Measurements from ENCODE around the gene DPPA3. TPM values are rescaled to one million over a fixed set of nuclear protein-coding genes. Genes with fewer than 3 reads are reported as not detected.

DPPA3 gene
- total RNA-seq, result not detected in 2 replicates

DNA sequence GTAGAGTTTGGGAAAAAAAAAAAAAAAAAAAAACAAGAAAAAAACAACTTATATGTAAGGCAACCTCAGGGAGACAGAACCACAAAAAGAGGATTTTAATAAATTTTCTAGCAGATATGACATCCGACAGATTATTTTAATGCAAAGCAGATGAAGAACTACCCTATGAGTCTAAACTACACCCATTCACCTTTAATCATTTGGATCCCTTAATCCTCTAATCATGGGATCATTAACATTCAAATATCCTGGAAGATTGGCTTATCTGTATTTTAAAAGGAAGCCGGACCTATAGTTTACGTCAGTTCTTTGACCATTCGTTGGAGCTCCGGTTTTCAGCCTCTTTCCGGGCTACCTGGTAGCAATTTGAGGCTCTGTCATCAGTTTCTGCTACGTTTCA, at the start of gene DPPA3:
Gene DPPA3, plus strand, starts transcription at position 301 of the 400 bp plus-strand sequence. CDS start 138 bp downstream, outside the sequence.

DNA sequence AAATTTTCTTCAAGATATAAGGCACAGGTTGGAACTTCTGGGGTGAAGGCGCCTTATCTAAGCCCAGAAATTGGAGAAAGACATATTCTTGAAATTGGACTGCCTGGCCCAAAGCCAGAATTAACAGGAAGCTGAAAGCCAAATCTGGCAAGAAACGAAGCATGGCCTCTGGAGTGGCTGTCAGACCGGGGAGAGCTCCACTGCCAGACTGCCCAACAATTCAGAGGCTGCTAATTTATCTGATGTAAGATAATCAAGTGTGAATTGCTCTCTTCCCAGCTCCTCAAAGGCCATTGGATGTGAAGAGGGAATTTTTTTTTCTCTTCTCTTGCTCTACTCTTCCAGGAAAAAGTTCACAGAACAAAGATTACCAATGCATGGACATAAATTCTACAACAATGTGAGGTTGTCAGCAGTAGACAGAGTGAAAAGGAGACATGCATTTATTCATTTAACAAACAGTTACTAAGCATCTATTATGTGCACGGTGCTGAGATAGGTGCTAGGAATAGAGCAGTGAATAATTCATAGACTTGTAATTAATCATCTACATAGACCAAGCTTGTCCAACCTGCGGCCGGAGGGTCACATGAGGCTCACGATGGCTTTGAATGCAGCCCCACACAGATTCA, 15.6 kb upstream of the DPPA3 start, which contains the start of gene GDF3:
Gene GDF3, minus strand, starts transcription at position 210 of the 632 bp plus-strand sequence. Its CDS starts 47 bp downstream, at position 163.

DNA sequence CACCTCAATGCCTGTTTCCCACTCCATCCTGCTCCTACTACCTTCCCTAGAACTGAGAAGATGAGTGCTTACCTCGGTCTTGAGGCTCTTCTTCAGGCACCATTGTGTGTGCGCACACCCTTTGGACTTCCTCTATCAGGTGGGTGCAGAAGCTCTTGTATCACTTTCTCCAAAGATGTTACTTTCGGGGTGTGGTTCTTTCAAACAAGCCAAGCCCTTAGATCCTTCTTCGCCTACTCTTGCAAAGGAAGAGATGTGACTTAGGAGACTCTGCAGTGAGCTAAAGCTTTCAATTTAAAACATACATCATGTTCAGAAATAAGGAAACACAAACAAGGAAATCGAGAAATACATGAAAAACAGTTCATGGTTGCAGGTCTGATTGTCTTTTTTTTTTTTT, 36.0 kb downstream of the DPPA3 start, which contains the start of gene CLEC4C:
Gene CLEC4C, minus strand, starts transcription at position 130 of the 400 bp plus-strand sequence. Its CDS starts 27 bp downstream, at position 103.

Other genes with a start within 250 kb of the DPPA3 start
- gene CD163, start 207.7 kb upstream of the DPPA3 start, total RNA-seq, result not detected in 2 replicates
- gene APOBEC1, start 45.5 kb upstream of the DPPA3 start, total RNA-seq, result not detected in 2 replicates
- 0.65 TPM in 1 of 2 replicates, not detected in the other for gene GDF3, start 15.7 kb upstream of the DPPA3 start, total RNA-seq
- not detected in 2 replicates for gene CLEC4C, start 35.9 kb downstream of the DPPA3 start, total RNA-seq
- not detected in 2 replicates for gene NANOGNB, start 53.8 kb downstream of the DPPA3 start, total RNA-seq
- gene NANOG, start 78.0 kb downstream of the DPPA3 start, total RNA-seq, result not detected in 2 replicates
- 0.13 TPM in 1 of 2 replicates, not detected in the other for gene SLC2A14, start 161.5 kb downstream of the DPPA3 start, total RNA-seq
- gene SLC2A3, start 224.8 kb downstream of the DPPA3 start, total RNA-seq, result 23.9 and 49.8 TPM in 2 replicates

All from thoracic aorta endothelial cell (primary cell).